Nephron (organoid): ENCODE measurements around the gene FOXL1.

Source experiments
- H3K27ac Mint-ChIP-seq, 3 experiments: 2 replicates each; pipeline ENCODE4 v1.8.0; 2020; ENCODE audit warnings: mixed read lengths in 3 of 3, mild to moderate bottlenecking in 2 of 3, moderate library complexity in 1 of 3
- H3K27me3 Mint-ChIP-seq: 2 replicates; pipeline ENCODE4 v1.8.0; 2021; ENCODE audit warnings: low read depth, mild to moderate bottlenecking, moderate library complexity, mixed read lengths
- H3K36me3 Mint-ChIP-seq: 2 replicates; pipeline ENCODE4 v1.8.0; 2020; ENCODE audit warnings: low read depth, mixed read lengths
- H3K4me1 Mint-ChIP-seq: 2 replicates; pipeline ENCODE4 v1.8.0; 2020; ENCODE audit warnings: mixed read lengths
- H3K4me3 Mint-ChIP-seq, 3 experiments: 2 replicates each; pipeline ENCODE4 v1.8.0; 2020; ENCODE audit warnings: mild to moderate bottlenecking in 3 of 3, mixed read lengths in 3 of 3, moderate library complexity in 2 of 3
- H3K9me3 Mint-ChIP-seq: 2 replicates; pipeline ENCODE4 v1.8.0; 2020; ENCODE audit warnings: mixed read lengths
- TF ChIP-seq, protein P1 (sequence below), 3 experiments: fragments of 200-600 bp; sonication (generic); IDR thresholded peaks; one replicate each; pipeline ENCODE4 v1.5.0; 2021; ENCODE audit warnings: antibody characterized with exemption in 3 of 3; ENCODE audit not compliant: unreplicated experiment in 3 of 3

Gene FOXL1

DNA sequence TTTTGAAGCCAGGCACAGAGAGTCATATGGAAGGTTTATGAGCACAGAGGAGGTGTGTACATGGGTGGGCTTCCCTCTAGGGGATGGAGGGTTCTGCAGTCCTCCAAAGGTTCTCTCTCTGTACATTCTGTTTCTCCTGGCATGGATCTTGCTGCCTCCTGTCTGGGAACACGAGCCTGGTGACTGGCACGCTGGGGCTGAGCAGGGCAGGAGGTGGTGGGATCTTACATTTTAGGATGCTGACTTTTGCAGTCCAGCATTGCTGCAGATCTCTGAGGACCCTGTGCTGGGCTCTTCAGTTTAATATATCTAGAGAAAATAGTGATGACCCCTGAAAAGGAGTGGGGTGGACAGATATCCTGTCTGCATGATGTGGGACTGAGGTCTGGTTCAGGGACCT lies 23.0 kb downstream of the FOXL1 start:
- Mint-ChIP-seq H3K9me3 (no peaks in the 10 kb centered on the region), H3K36me3 (peaks cover 4% of the 10 kb centered on the region), H3K27me3 (peaks cover 61% of the 10 kb centered on the region), H3K4me1 (peaks cover 23% of the 10 kb centered on the region), H3K27ac (no peak overlapping the region), H3K4me3 (no peak overlapping the region)
- TF ChIP-seq, protein P1, sequence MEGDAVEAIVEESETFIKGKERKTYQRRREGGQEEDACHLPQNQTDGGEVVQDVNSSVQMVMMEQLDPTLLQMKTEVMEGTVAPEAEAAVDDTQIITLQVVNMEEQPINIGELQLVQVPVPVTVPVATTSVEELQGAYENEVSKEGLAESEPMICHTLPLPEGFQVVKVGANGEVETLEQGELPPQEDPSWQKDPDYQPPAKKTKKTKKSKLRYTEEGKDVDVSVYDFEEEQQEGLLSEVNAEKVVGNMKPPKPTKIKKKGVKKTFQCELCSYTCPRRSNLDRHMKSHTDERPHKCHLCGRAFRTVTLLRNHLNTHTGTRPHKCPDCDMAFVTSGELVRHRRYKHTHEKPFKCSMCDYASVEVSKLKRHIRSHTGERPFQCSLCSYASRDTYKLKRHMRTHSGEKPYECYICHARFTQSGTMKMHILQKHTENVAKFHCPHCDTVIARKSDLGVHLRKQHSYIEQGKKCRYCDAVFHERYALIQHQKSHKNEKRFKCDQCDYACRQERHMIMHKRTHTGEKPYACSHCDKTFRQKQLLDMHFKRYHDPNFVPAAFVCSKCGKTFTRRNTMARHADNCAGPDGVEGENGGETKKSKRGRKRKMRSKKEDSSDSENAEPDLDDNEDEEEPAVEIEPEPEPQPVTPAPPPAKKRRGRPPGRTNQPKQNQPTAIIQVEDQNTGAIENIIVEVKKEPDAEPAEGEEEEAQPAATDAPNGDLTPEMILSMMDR (IDR thresholded peaks at IDR 0.05; ENCODE audit: unreplicated experiment in 3 of 3), result no peak

DNA sequence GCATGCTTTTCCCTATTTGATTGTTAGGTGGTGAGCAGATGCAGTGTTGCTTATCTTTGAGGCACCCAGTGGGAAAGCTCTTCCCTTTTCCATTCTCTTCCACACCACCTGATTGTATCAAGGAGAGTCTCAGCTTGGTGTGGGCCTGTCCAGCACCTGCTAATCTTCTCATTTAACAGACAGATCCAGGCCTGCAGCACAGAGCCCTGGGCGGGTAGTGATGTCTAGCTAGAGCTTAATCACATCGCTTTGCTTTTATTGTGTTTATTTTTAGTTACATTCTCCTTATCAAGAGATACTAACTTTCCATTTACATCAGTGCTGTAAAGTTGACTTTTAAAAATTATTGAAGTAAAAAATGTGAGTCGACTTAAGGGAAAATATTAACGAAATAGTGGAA lies 24.2 kb downstream of the FOXL1 start:
- TF ChIP-seq, protein P1 (IDR thresholded peaks at IDR 0.05; ENCODE audit: unreplicated experiment in 3 of 3), result no peak
- no peak overlapping the region for H3K27ac Mint-ChIP-seq
- no peaks in the 10 kb centered on the region for H3K9me3 Mint-ChIP-seq
- peaks cover 50% of the 10 kb centered on the region for H3K27me3 Mint-ChIP-seq
- no peak overlapping the region for H3K4me3 Mint-ChIP-seq
- peaks cover 4% of the 10 kb centered on the region for H3K36me3 Mint-ChIP-seq
- H3K4me1 Mint-ChIP-seq, result peaks cover 22% of the 10 kb centered on the region

DNA sequence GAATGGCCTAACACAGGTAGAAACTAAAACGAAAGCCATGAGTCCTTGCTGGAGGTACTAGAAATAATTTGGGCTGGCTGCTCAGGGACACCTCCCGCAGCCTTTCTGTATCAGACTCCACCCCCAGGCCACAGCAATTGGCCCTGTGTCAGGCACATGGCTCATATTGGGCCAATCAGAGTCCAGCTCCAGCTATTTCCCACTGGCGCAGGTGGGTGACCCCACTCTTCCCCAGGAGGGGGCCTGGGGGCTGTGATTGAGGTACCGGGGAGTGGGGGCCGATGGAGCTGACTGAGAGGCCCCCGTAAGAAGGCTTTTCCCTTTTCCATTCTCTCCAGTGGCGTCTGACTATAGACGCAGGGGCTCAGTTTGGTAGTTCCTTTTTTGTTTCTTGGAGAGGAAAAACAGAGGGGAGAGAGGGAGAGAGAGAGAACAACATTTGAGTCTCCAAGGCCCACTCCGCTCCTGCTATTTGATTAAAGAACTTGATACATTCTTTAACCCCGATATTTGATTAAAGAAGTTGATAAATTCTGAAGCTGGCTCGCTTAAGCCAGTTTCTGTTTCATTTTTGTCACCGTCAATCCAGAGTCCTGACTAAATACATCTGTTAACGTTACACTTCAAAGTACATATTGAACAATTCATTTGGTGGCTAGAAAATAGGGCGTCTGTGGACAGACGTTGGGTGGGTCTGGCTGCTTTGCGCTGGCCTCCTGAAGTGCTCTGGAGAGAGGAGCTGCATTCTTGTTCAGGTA lies 26.3 kb downstream of the FOXL1 start:
- Mint-ChIP-seq H3K36me3 (peaks cover 4% of the 10 kb centered on the region), H3K27ac (no peak overlapping the region), H3K27me3 (peaks cover 38% of the 10 kb centered on the region), H3K4me1 (peaks cover 8% of the 10 kb centered on the region), H3K4me3 (no peak overlapping the region), H3K9me3 (no peaks in the 10 kb centered on the region)
- TF ChIP-seq, protein P1 (IDR thresholded peaks at IDR 0.05; ENCODE audit: unreplicated experiment in 3 of 3), result no peak

DNA sequence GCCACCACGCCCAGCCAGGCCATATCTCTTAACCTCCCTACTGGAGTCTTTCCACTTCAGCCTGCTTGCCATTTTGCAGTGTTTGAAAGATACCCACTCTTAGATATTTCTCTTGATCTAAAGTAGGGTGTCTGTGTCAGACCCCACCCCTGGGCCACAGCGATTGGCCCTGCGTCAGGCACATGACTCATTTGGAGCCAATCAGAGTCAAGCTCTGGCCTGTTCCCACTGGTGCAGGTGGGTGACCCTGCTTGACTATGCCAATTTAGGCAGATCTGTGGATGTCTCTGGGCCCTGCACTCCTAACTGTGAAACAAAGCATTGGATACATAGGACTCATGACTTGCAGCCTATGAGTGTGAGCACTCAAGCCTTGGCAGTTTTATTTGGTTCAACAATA lies 27.6 kb downstream of the FOXL1 start:
- TF ChIP-seq, protein P1 (IDR thresholded peaks at IDR 0.05; ENCODE audit: unreplicated experiment in 3 of 3), result no peak
- no peak overlapping the region for H3K27ac Mint-ChIP-seq
- peaks cover 8% of the 10 kb centered on the region for H3K4me1 Mint-ChIP-seq
- H3K9me3 Mint-ChIP-seq, result no peaks in the 10 kb centered on the region
- no peak overlapping the region for H3K4me3 Mint-ChIP-seq
- H3K27me3 Mint-ChIP-seq, result peaks cover 33% of the 10 kb centered on the region
- H3K36me3 Mint-ChIP-seq, result peaks cover 4% of the 10 kb centered on the region

DNA sequence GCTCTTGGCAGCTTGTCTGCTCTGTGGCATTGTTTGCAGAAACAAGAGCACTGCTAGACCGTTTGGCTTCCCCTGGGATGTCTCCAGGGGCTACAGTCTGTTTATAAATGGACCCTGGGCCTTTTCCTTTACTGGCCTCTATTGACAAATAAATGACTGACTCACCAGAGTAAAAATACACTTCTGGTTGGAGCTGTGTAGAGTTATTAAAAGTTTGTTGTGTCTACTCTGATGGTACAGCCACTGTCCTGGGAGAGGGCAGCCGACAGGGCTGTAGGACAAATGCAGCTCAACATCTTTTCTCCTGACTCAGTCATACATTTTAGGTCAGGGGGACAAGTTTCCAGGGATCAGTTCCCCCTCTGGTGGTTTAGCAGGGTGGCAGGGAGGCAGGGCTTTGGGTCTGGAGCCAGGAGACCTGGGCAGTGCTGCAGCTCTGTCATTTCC lies 30.0 kb downstream of the FOXL1 start:
- H3K4me1 Mint-ChIP-seq, result peaks cover 18% of the 10 kb centered on the region
- H3K36me3 Mint-ChIP-seq, result no peaks in the 10 kb centered on the region
- no peaks in the 10 kb centered on the region for H3K9me3 Mint-ChIP-seq
- H3K27ac Mint-ChIP-seq, result peak overlapping the region in 1 of 3 experiments; percentile 17
- peaks cover 21% of the 10 kb centered on the region for H3K27me3 Mint-ChIP-seq
- H3K4me3 Mint-ChIP-seq, result no peak overlapping the region
- TF ChIP-seq, protein P1 (IDR thresholded peaks at IDR 0.05; ENCODE audit: unreplicated experiment in 3 of 3), result no peak

DNA sequence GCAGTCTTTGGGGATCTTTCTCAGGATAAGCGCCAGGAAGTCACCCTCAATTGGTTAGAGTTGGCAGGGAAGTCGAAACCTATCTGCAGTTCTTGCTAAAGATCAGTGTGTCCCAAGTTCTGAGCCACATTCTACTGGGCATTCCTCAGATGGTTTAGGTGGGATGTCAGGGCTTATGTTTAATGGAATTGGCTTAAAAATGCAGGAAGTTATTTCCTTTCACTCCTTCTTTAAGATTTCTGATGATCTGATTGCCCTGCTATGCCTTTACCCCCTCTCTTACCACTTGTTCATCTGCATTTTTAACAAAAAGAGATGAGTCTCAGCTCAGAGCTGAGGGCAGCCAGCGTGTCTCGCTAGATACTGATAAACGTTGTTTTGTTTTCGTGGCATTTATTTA lies 30.8 kb downstream of the FOXL1 start:
- Mint-ChIP-seq H3K4me3 (no peak overlapping the region), H3K9me3 (no peaks in the 10 kb centered on the region), H3K4me1 (peaks cover 24% of the 10 kb centered on the region), H3K27me3 (peaks cover 17% of the 10 kb centered on the region), H3K27ac (peak overlapping the region in 2 of 3 experiments; percentile 17 to 61), H3K36me3 (no peaks in the 10 kb centered on the region)
- TF ChIP-seq, protein P1 (IDR thresholded peaks at IDR 0.05; ENCODE audit: unreplicated experiment in 3 of 3), result no peak
